C1 segment of cervical spinal cord (tissue), 14 donors: ENCODE measurements around the gene GOLT1B.

Source experiments
- DNase-seq, 14 donors: peaks; one replicate each; lab custom pipeline; 2025; lab: John Stamatoyannopoulos, UW

Gene GOLT1B

GRCh38 chr12:21523148-21523547, 21.6 kb downstream of the GOLT1B start:
- DNase-seq, result no peak

- DNase-seq, result no peak
Observed at GRCh38 chr12:21526053-21526452, 24.5 kb downstream of the GOLT1B start, which contains the start of gene SPX. SPX (plus strand) TSS chr12:21526296; CDS start chr12:21526473, 177 bp downstream.

GRCh38 chr12:21526721-21527345, 25.2 kb downstream of the GOLT1B start:
- DNase-seq, result no peak

GRCh38 chr12:21527451-21528180, 26.0 kb downstream of the GOLT1B start:
- DNase-seq, result peak in 9 of 14 donors; percentile 8 to 66 (median 41)

GRCh38 chr12:21528953-21529352, 27.4 kb downstream of the GOLT1B start:
- DNase-seq, result peak in 1 of 14 donors; percentile 6

- DNase-seq, result no peak
Observed at GRCh38 chr12:21529456-21529855, 27.9 kb downstream of the GOLT1B start.

GRCh38 chr12:21538061-21538653, 36.6 kb downstream of the GOLT1B start:
- no peak for DNase-seq

- no peak for DNase-seq
Observed at GRCh38 chr12:21539797-21540196, 38.2 kb downstream of the GOLT1B start.

- no peak for DNase-seq
Observed at GRCh38 chr12:21541773-21542172, 40.2 kb downstream of the GOLT1B start.

GRCh38 chr12:21542403-21542802, 40.8 kb downstream of the GOLT1B start:
- no peak for DNase-seq

- no peak for DNase-seq
Observed at GRCh38 chr12:21543151-21543550, 41.6 kb downstream of the GOLT1B start.

GRCh38 chr12:21545557-21545956, 44.0 kb downstream of the GOLT1B start:
- no peak for DNase-seq

- DNase-seq, result no peak
Observed at GRCh38 chr12:21546716-21547115, 45.1 kb downstream of the GOLT1B start.

GRCh38 chr12:21547437-21547836, 45.8 kb downstream of the GOLT1B start:
- no peak for DNase-seq

- no peak for DNase-seq
Observed at GRCh38 chr12:21551841-21552465, 50.4 kb downstream of the GOLT1B start.

- no peak for DNase-seq
Observed at GRCh38 chr12:21552635-21553328, 51.2 kb downstream of the GOLT1B start.

GRCh38 chr12:21553329-21553675, 51.7 kb downstream of the GOLT1B start:
- no peak for DNase-seq

GRCh38 chr12:21558100-21558679, 56.6 kb downstream of the GOLT1B start:
- no peak for DNase-seq

- no peak for DNase-seq
Observed at GRCh38 chr12:21559855-21560569, 58.4 kb downstream of the GOLT1B start.

- no peak for DNase-seq
Observed at GRCh38 chr12:21561158-21561557, 59.6 kb downstream of the GOLT1B start.

GRCh38 chr12:21562859-21563258, 61.3 kb downstream of the GOLT1B start:
- no peak for DNase-seq
